ENCODE results near the gene PSMD5. TPM values are rescaled to one million over a fixed set of nuclear protein-coding genes. Genes with fewer than 3 reads are reported as not detected.

PSMD5 gene
- total and polyA plus RNA-seq, 2 of the 4 experiments (the other 2 are of a cell fraction) = 25.6 to 26.1 TPM

GRCh38 chr9:120855827-120856670 lies 13.3 kb upstream of the PSMD5 start (continued):
- TF ChIP-seq MXI1 (IDR thresholded peaks at IDR 0.05; ENCODE audit: borderline replicate concordance, low read depth, low read length) = no peak

GRCh38 chr9:120854596-120855327 lies 12.0 kb upstream of the PSMD5 start:
- no peaks in the 10 kb centered on the region for H4K20me1 ChIP-seq (ENCODE audit: insufficient read depth, low read length)
- ChIA-PET CTCF (no interaction called here), POLR2A (ENCODE audit: unreplicated experiment) (no interaction called here)
- H2BK120ac ChIP-seq (ENCODE audit: low read depth, low read length) = no peak overlapping the region
- no peaks in the 10 kb centered on the region for H3K9me3 ChIP-seq (ENCODE audit: control insufficient read depth, insufficient read depth, low read length)
- BruUV-seq (replicated peaks) = no TSS peak
- no peak for DNase-seq
- no peak for ATAC-seq (ENCODE audit: low read depth)
- no CpG with 5 or more reads among the region's 3 CpGs for WGBS, 2 experiments (ENCODE audit: extremely low coverage in 2 of 2, insufficient read length in 1 of 2)
- H3K18ac ChIP-seq (ENCODE audit: low read depth, low read length) = no peak overlapping the region
- H3K36me3 ChIP-seq (ENCODE audit: control insufficient read depth, insufficient read depth, low read length) = peaks cover 18% of the 10 kb centered on the region
- H3K23ac ChIP-seq (ENCODE audit: low read depth, low read length) = no peak overlapping the region
- no peak overlapping the region for H4K5ac ChIP-seq (ENCODE audit: low read depth, low read length)
- no peak overlapping the region for H2AFZ ChIP-seq (replicated peaks; ENCODE audit: low read length, poor library complexity)
- H4K91ac ChIP-seq (ENCODE audit: insufficient read depth, low read depth, low read length) = no peak overlapping the region
- in situ Hi-C loops (cut with MboI; ENCODE audit: low sequenced_read_pairs) = no loop called here
- no peak overlapping the region for H3K14ac ChIP-seq (replicated peaks; ENCODE audit: low read depth, low read length)
- H3K9ac ChIP-seq (ENCODE audit: low read depth, low read length) = no peak overlapping the region
- intact Hi-C loops (cut with micrococcal nuclease) = no loop called here
- no peaks in the 10 kb centered on the region; the same call in 1 of the 2 replicates for H3K9me1 ChIP-seq (ENCODE audit: insufficient read depth, low read length)
- no peak overlapping the region for H2BK15ac ChIP-seq (ENCODE audit: low read depth, low read length)
- TF ChIP-seq RFX5 (IDR thresholded peaks at IDR 0.05; ENCODE audit: low read depth, low read length) (no peak), POLR2A (IDR thresholded peaks at IDR 0.05; ENCODE audit: low read depth, low read length) (no peak), CHD1 (IDR thresholded peaks at IDR 0.05; ENCODE audit: low read depth, low read length) (no peak), USF2 (IDR thresholded peaks at IDR 0.05; ENCODE audit: low read depth, low read length) (no peak), RCOR1 (IDR thresholded peaks at IDR 0.05; ENCODE audit: insufficient replicate concordance, low read length) (no peak), MAZ (IDR thresholded peaks at IDR 0.05; ENCODE audit: borderline replicate concordance, low read depth, low read length) (no peak), CEBPB (IDR thresholded peaks at IDR 0.05; ENCODE audit: low read depth, low read length) (no peak), FOS (IDR thresholded peaks at IDR 0.05; ENCODE audit: low read depth, low read length) (no peak), BHLHE40 (IDR thresholded peaks at IDR 0.05; ENCODE audit: low read depth, low read length) (no peak), NFE2L2 (IDR thresholded peaks at IDR 0.05; ENCODE audit: low read depth, low read length) (no peak), MAFK (IDR thresholded peaks at IDR 0.05; ENCODE audit: low read depth, low read length) (no peak)
- dilution Hi-C loops (cut with HindIII; ENCODE audit: low sequenced_read_pairs, unreplicated experiment) = no loop called here
- no peak overlapping the region for H3K4me2 ChIP-seq (ENCODE audit: low read depth, low read length)
- no peak overlapping the region for H3K4me3 ChIP-seq (ENCODE audit: insufficient read depth, low read depth, low read length)
- H2BK20ac ChIP-seq (ENCODE audit: low read depth, low read length) = no peak overlapping the region
- H3K27me3 ChIP-seq (ENCODE audit: control insufficient read depth, insufficient read depth, low read length) = no peaks in the 10 kb centered on the region
- H3K56ac ChIP-seq (ENCODE audit: extremely low read depth, insufficient read depth, low read length) = no peak overlapping the region
- H3K4me1 ChIP-seq (ENCODE audit: control insufficient read depth, insufficient read depth, low read length) = no peaks in the 10 kb centered on the region
- no peak overlapping the region for H2AK5ac ChIP-seq (ENCODE audit: low read depth, low read length)
- no peaks in the 10 kb centered on the region for H3K79me1 ChIP-seq (ENCODE audit: low read depth in 1 of 2, low read length in 2 of 2)
- no peak overlapping the region for H3K27ac ChIP-seq (ENCODE audit: insufficient read depth, low read length)
- no peak overlapping the region for H4K8ac ChIP-seq (ENCODE audit: low read depth in 2 of 2, low read length in 2 of 2)
- H3K4ac ChIP-seq (ENCODE audit: low read depth, low read length) = no peak overlapping the region
- H2BK5ac ChIP-seq (ENCODE audit: low read depth, low read length, poor library complexity, severe bottlenecking) = no peak overlapping the region
- no peak overlapping the region for H2AK9ac ChIP-seq (replicated peaks; ENCODE audit: low read depth, low read length, poor library complexity)

All from IMR-90 (cell line).